WTC11 (cell line): ENCODE measurements around the gene MYBPHL. TPM values are rescaled to one million over a fixed set of nuclear protein-coding genes. Genes with fewer than 3 reads are reported as not detected.

Experiments used
- ATAC-seq: fragments of 200-7000 bp; cut with Tn5 transposase; 2 replicates; pipeline ENCODE4 v1.10.0; 2021; ENCODE audit warnings: mild to moderate bottlenecking, moderate library complexity
- CTCF ChIA-PET: fragments of 300-600 bp; sonication (Branson Sonifier 250); formaldehyde crosslinking; loops from one replicate; lab custom pipeline; 2021; ENCODE audit warnings: antibody characterized with exemption; lab: Charles Lee
- POLR2A ChIA-PET: fragments of 350-600 bp; sonication (Branson Sonifier 250); formaldehyde crosslinking; loops from one replicate; lab custom pipeline; 2021; ENCODE audit warnings: antibody characterized with exemption; lab: Charles Lee
- DNase-seq: peaks from one replicate; pipeline ENCODE4 v3.0.0; 2021; ENCODE audit warnings: low spot score
- H3K27ac Mint-ChIP-seq: 2 replicates; pipeline ENCODE4 v1.8.0; 2021; ENCODE audit warnings: mixed read lengths
- H3K27me3 Mint-ChIP-seq: 2 replicates; pipeline ENCODE4 v1.8.0; 2021; ENCODE audit warnings: low read depth, mild to moderate bottlenecking, moderate library complexity, mixed read lengths
- H3K36me3 Mint-ChIP-seq: 2 replicates; pipeline ENCODE4 v1.8.0; 2021; ENCODE audit warnings: mixed read lengths
- H3K4me1 Mint-ChIP-seq: 2 replicates; pipeline ENCODE4 v1.8.0; 2022; ENCODE audit warnings: mixed read lengths
- H3K4me3 Mint-ChIP-seq: 2 replicates; pipeline ENCODE4 v1.8.0; 2021; ENCODE audit warnings: mild to moderate bottlenecking, moderate library complexity, mixed read lengths
- H3K9me3 Mint-ChIP-seq: 2 replicates; pipeline ENCODE4 v1.8.0; 2021; ENCODE audit warnings: mixed read lengths
- MYBL2 ChIP-seq: sonication (generic); formaldehyde crosslinking; IDR thresholded peaks from 2 replicates; pipeline ENCODE4 v1.8.1; 2023; ENCODE audit warnings: mild to moderate bottlenecking, moderate library complexity, missing genetic modification reagents
- SP1 ChIP-seq: sonication (generic); formaldehyde crosslinking; conservative IDR thresholded peaks from 2 replicates; pipeline ENCODE4 v1.8.1; 2022; ENCODE audit warnings: missing genetic modification reagents
- ZBTB21 ChIP-seq: sonication (generic); formaldehyde crosslinking; IDR thresholded peaks from 2 replicates; pipeline ENCODE4 v1.8.1; 2023; ENCODE audit warnings: mild to moderate bottlenecking, missing genetic modification reagents, borderline replicate concordance
- ZNF671 ChIP-seq: fragments of 250-450 bp; sonication (Bioruptor Pico); IDR thresholded peaks from 2 replicates; pipeline ENCODE4 v1.8.0; 2021; ENCODE audit warnings: mild to moderate bottlenecking
- total RNA-seq: library from RNA; stranded (reverse); gene quantifications from 3 replicates; pipeline ENCODE4 v1.2.3, GENCODE V29; 2021
- TF ChIP-seq, protein P1 (sequence below): sonication (generic); formaldehyde crosslinking; IDR thresholded peaks from 2 replicates; pipeline ENCODE4 v1.8.1; 2022; ENCODE audit warnings: mild to moderate bottlenecking, missing genetic modification reagents, moderate library complexity, borderline replicate concordance
- TF ChIP-seq, protein P2 (sequence below): fragments of 250-450 bp; sonication (Bioruptor Pico); IDR thresholded peaks from 2 replicates; pipeline ENCODE4 v1.9.0; 2021; ENCODE audit warnings: mild to moderate bottlenecking
- TF ChIP-seq, protein P3 (sequence below): sonication (generic); formaldehyde crosslinking; IDR thresholded peaks from 2 replicates; pipeline ENCODE4 v1.8.0; 2022; ENCODE audit warnings: mild to moderate bottlenecking, missing genetic modification reagents
- TF ChIP-seq, protein P4 (sequence below): sonication (generic); formaldehyde crosslinking; IDR thresholded peaks from 2 replicates; pipeline ENCODE4 v1.8.1; 2022; ENCODE audit warnings: missing genetic modification reagents, borderline replicate concordance
- TF ChIP-seq, protein P5 (sequence below): sonication (generic); formaldehyde crosslinking; IDR thresholded peaks from 2 replicates; pipeline ENCODE4 v1.8.1; 2022; ENCODE audit warnings: low read depth, mild to moderate bottlenecking, moderate library complexity, missing genetic modification reagents, borderline replicate concordance
- TF ChIP-seq, protein P6 (sequence below): fragments of 250-450 bp; sonication (Bioruptor Pico); conservative IDR thresholded peaks from 2 replicates; pipeline ENCODE4 v1.9.0; 2021; ENCODE audit warnings: mild to moderate bottlenecking

The MYBPHL gene
- total RNA-seq, 1 experiment from 2014 or later = 1.2 TPM

DNA sequence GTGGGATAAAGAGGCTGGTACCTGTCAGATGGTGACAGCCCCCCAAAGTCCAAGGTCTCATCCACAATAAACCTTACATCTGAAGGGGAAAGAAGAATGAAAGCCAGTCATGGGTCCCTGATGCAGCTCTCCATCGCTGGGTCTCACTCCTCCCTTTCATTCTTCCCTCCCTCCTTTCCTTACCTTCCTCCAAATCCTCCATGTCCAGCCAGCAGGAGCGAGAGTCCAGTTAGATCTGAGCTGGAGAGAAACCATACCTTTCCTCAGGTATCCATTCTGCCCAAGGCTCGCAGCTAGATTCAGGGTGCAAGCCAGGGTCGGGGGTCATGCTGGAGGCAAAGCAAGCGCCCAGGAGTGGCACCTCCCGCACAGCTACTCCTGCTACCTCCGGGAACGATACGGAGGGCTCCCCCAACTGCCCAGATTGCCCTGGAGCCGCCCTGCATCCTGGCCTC, 24.3 kb downstream of the MYBPHL start:
- H3K36me3 Mint-ChIP-seq = peaks cover 24% of the 10 kb centered on the region
- CTCF ChIA-PET = interaction anchor here (0.8 to 2.8 kb wide), 20 partner anchors 9 to 250 kb away, joined by 3 to 28 read pairs (median 4); partner anchors contain the start of genes MYBPHL, PSMA5, SARS1 and SORT1
- H3K4me3 Mint-ChIP-seq = peak overlapping the region; percentile 99

DNA sequence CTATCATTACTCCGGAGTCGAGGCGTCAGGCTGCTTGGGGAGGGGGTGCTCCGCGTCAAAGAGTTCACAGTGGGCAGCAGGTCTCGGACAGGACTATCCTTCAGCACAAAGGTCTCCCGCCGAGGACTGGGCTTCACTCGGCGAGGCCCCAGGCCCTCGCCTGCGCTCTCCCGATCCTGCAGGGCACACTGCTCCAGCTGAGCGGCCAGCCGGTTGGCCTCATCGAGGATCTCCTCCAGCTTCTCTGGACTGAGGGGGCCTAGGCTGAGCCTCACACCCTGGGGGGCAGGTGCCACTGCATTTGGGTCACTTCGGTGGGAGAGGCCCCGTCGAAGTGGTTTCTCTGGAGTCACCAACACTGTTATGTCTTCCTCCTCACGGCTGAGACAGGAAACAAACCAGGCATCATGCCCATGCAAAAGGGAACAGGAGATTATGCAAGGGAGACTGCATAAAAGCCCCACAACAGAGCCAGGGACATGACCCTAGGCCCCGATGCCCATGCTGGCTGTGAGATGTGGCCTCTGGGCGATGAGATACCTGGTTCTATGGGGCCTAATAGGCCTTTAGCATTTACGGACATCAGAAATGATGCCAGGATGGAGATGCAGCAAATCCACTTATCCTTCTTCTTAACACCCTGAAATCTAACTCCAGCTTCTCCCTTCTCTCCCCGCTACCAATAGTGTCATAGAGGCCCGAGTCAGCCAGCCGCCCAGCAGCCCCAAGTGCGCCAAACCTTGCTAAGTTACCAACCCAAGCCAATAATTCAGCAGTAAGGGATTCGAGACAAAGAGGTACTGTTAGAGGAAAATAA, 24.9 kb downstream of the MYBPHL start:
- POLR2A ChIA-PET = interaction anchor here (0.9 to 2.6 kb wide), 5 partner anchors 15 to 116 kb away, joined by 3 to 21 read pairs (median 9); partner anchors contain the start of genes MYBPHL and SORT1
- no peak for DNase-seq
- CTCF ChIA-PET = interaction anchor here (1.2 to 2.8 kb wide), 14 partner anchors 11 to 251 kb away, joined by 3 to 28 read pairs (median 8); partner anchors contain the start of genes MYBPHL, PSMA5, SARS1 and SORT1
- Mint-ChIP-seq H3K4me3 (peak overlapping the region; percentile 99), H3K27me3 (no peaks in the 10 kb centered on the region; the same call in 1 of the 2 replicates), H3K9me3 (no peaks in the 10 kb centered on the region), H3K27ac (peak overlapping the region; percentile 60; the same call in 1 of the 2 replicates), H3K4me1 (peaks cover 45% of the 10 kb centered on the region), H3K36me3 (peaks cover 24% of the 10 kb centered on the region)
- ATAC-seq = no peak
- TF ChIP-seq SP1 (CRISPR knock-in tag) (no peak), ZBTB21 (CRISPR knock-in tag) (no peak), ZNF671 (CRISPR knock-in tag) (no peak)
- TF ChIP-seq, protein P1, sequence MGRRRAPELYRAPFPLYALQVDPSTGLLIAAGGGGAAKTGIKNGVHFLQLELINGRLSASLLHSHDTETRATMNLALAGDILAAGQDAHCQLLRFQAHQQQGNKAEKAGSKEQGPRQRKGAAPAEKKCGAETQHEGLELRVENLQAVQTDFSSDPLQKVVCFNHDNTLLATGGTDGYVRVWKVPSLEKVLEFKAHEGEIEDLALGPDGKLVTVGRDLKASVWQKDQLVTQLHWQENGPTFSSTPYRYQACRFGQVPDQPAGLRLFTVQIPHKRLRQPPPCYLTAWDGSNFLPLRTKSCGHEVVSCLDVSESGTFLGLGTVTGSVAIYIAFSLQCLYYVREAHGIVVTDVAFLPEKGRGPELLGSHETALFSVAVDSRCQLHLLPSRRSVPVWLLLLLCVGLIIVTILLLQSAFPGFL (CRISPR knock-in tag) = no peak
- TF ChIP-seq, protein P2, sequence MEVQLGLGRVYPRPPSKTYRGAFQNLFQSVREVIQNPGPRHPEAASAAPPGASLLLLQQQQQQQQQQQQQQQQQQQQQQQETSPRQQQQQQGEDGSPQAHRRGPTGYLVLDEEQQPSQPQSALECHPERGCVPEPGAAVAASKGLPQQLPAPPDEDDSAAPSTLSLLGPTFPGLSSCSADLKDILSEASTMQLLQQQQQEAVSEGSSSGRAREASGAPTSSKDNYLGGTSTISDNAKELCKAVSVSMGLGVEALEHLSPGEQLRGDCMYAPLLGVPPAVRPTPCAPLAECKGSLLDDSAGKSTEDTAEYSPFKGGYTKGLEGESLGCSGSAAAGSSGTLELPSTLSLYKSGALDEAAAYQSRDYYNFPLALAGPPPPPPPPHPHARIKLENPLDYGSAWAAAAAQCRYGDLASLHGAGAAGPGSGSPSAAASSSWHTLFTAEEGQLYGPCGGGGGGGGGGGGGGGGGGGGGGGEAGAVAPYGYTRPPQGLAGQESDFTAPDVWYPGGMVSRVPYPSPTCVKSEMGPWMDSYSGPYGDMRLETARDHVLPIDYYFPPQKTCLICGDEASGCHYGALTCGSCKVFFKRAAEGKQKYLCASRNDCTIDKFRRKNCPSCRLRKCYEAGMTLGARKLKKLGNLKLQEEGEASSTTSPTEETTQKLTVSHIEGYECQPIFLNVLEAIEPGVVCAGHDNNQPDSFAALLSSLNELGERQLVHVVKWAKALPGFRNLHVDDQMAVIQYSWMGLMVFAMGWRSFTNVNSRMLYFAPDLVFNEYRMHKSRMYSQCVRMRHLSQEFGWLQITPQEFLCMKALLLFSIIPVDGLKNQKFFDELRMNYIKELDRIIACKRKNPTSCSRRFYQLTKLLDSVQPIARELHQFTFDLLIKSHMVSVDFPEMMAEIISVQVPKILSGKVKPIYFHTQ (CRISPR knock-in tag) = no peak
- TF ChIP-seq, protein P3, sequence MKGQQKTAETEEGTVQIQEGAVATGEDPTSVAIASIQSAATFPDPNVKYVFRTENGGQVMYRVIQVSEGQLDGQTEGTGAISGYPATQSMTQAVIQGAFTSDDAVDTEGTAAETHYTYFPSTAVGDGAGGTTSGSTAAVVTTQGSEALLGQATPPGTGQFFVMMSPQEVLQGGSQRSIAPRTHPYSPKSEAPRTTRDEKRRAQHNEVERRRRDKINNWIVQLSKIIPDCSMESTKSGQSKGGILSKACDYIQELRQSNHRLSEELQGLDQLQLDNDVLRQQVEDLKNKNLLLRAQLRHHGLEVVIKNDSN (CRISPR knock-in tag) = no peak

More for the DNA sequence above, 24.3 kb downstream of the MYBPHL start:
- POLR2A ChIA-PET = interaction anchor here (0.7 to 2.6 kb wide), 9 partner anchors 15 to 116 kb away, joined by 3 to 21 read pairs (median 4); partner anchors contain the start of genes MYBPHL and SORT1
- Mint-ChIP-seq H3K9me3 (no peaks in the 10 kb centered on the region), H3K27ac (no peak overlapping the region; the same call in 1 of the 2 replicates), H3K27me3 (no peaks in the 10 kb centered on the region; the same call in 1 of the 2 replicates), H3K4me1 (peaks cover 42% of the 10 kb centered on the region)
- TF ChIP-seq, protein P4, sequence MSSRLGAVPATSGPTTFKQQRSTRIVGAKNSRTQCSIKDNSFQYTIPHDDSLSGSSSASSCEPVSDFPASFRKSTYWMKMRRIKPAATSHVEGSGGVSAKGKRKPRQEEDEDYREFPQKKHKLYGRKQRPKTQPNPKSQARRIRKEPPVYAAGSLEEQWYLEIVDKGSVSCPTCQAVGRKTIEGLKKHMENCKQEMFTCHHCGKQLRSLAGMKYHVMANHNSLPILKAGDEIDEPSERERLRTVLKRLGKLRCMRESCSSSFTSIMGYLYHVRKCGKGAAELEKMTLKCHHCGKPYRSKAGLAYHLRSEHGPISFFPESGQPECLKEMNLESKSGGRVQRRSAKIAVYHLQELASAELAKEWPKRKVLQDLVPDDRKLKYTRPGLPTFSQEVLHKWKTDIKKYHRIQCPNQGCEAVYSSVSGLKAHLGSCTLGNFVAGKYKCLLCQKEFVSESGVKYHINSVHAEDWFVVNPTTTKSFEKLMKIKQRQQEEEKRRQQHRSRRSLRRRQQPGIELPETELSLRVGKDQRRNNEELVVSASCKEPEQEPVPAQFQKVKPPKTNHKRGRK (CRISPR knock-in tag) = no peak
- TF ChIP-seq, protein P5, sequence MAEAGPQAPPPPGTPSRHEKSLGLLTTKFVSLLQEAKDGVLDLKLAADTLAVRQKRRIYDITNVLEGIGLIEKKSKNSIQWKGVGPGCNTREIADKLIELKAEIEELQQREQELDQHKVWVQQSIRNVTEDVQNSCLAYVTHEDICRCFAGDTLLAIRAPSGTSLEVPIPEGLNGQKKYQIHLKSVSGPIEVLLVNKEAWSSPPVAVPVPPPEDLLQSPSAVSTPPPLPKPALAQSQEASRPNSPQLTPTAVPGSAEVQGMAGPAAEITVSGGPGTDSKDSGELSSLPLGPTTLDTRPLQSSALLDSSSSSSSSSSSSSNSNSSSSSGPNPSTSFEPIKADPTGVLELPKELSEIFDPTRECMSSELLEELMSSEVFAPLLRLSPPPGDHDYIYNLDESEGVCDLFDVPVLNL (CRISPR knock-in tag) = no peak
- TF ChIP-seq, protein P2 (CRISPR knock-in tag) = no peak
- no peak for TF ChIP-seq MYBL2
- TF ChIP-seq, protein P6, sequence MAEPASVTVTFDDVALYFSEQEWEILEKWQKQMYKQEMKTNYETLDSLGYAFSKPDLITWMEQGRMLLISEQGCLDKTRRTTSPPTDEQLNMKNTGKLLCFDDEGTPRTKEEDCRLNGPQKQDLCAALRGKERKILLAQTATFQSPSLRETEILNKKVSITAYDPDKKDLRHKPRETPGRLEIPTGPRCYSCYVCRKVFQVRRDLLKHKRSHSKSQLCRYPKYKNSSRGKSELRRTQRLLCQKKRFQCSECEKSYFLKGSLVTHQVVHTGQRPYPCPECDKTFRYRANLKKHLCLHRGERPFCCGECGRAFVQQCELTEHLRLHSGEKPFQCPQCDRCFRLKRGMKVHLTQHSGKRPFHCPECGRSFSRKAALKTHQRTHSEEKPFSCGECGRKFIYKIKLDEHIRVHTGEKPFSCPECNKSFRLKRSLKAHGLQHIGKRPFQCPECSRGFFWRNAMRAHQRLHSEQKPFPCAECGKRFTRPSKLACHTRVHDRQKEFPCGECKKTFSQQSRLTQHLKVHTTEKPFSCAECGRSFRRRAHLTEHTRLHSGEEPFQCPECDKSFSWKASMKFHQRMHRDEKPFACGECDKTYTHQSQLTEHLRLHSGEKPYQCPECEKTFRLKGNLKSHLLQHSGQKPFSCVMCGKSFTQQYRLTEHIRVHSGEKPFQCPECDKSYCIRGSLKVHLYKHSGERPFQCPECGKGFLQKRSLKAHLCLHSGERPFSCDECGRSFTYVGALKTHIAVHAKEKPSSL = no peak
- DNase-seq = peak; percentile 47
- peak; percentile 71 for ATAC-seq
